Liver (tissue), 9 donors: Measurements from ENCODE around the gene SHC3. TPM values are rescaled to one million over a fixed set of nuclear protein-coding genes. Genes with fewer than 3 reads are reported as not detected.

Experiments used
- DNase-seq: peaks from one replicate; pipeline ENCODE4 v3.0.0-alpha.2; 2017; ENCODE audit warnings: low spot score
- H3K27ac ChIP-seq, 2 donors: one replicate each; pipeline ENCODE4 v1.7.0; 2013; ENCODE audit warnings: inconsistent platforms in 2 of 2, low read length in 2 of 2, control low read depth in 1 of 2, low read depth in 1 of 2, mild to moderate bottlenecking in 1 of 2
- H3K27me3 ChIP-seq, 4 donors: one replicate each; pipeline versions ENCODE4 v1.6.1 to v1.7.0; 2013; ENCODE audit warnings: low read length in 3 of 4, inconsistent platforms in 1 of 4, mild to moderate bottlenecking in 1 of 4, moderate library complexity in 1 of 4; ENCODE audit not compliant: control insufficient read depth in 4 of 4, insufficient read depth in 4 of 4
- H3K36me3 ChIP-seq, 4 donors: one replicate each; pipeline versions ENCODE4 v1.6.1 to v1.7.0; 2013; ENCODE audit warnings: low read length in 3 of 4, mild to moderate bottlenecking in 3 of 4, low read depth in 1 of 4, moderate library complexity in 1 of 4; ENCODE audit not compliant: control insufficient read depth in 4 of 4, insufficient read depth in 3 of 4
- H3K4me1 ChIP-seq, 4 donors: one replicate each; pipeline versions ENCODE4 v1.6.1 to v1.7.0; 2013; ENCODE audit warnings: low read length in 3 of 4, mild to moderate bottlenecking in 3 of 4, moderate library complexity in 1 of 4; ENCODE audit not compliant: control insufficient read depth in 4 of 4, insufficient read depth in 4 of 4
- H3K4me3 ChIP-seq, 3 donors: one replicate each; pipeline versions ENCODE4 v1.6.1 to v1.7.0; 2013; ENCODE audit warnings: low read length in 3 of 3, control low read depth in 1 of 3, low read depth in 1 of 3, mild to moderate bottlenecking in 1 of 3
- H3K9ac ChIP-seq, 2 donors: one replicate each; pipeline ENCODE4 v1.7.0; 2013; ENCODE audit warnings: low read length in 2 of 2, mild to moderate bottlenecking in 2 of 2, moderate library complexity in 2 of 2, control low read depth in 1 of 2, low read depth in 1 of 2
- H3K9me3 ChIP-seq, 4 donors: one replicate each; pipeline versions ENCODE4 v1.6.1 to v1.7.0; 2013; ENCODE audit warnings: low read length in 3 of 4; ENCODE audit not compliant: control insufficient read depth in 4 of 4
- EGR1 ChIP-seq, 2 donors: IDR thresholded peaks; 2 replicates each; pipeline ENCODE4 v1.6.1; 2016 to 2018; ENCODE audit warnings: antibody characterized with exemption in 2 of 2, low read depth in 2 of 2
- FOXA1 ChIP-seq: IDR thresholded peaks from 2 replicates; pipeline ENCODE4 v1.6.1; 2016; ENCODE audit warnings: antibody characterized with exemption
- FOXA2 ChIP-seq: IDR thresholded peaks from 2 replicates; pipeline ENCODE4 v1.6.1; 2016; ENCODE audit warnings: antibody characterized with exemption
- GABPA ChIP-seq, 2 donors: IDR thresholded peaks in 1 of 2; conservative IDR thresholded peaks in 1 of 2; 2 replicates each; pipeline ENCODE4 v1.6.1; 2016; ENCODE audit warnings: antibody characterized with exemption in 2 of 2, mild to moderate bottlenecking in 1 of 2, moderate library complexity in 1 of 2
- HNF4A ChIP-seq, 2 donors: conservative IDR thresholded peaks; 2 replicates each; pipeline ENCODE4 v1.6.1; 2016; ENCODE audit warnings: antibody characterized with exemption in 2 of 2, mild to moderate bottlenecking in 2 of 2
- HNF4G ChIP-seq: IDR thresholded peaks from 2 replicates; pipeline ENCODE4 v1.6.1; 2016; ENCODE audit warnings: antibody characterized with exemption
- JUND ChIP-seq, 2 donors: IDR thresholded peaks; 2 replicates each; pipeline ENCODE4 v1.6.1; 2016; ENCODE audit warnings: antibody characterized with exemption in 2 of 2
- NR2F2 ChIP-seq: IDR thresholded peaks from 2 replicates; pipeline ENCODE4 v1.6.1; 2016; ENCODE audit warnings: antibody characterized with exemption
- RAD21 ChIP-seq, 2 donors: IDR thresholded peaks; 2 replicates each; pipeline ENCODE4 v1.6.1; 2016; ENCODE audit warnings: antibody characterized with exemption in 2 of 2, mild to moderate bottlenecking in 2 of 2
- RXRA ChIP-seq, 2 donors: IDR thresholded peaks; 2 replicates each; pipeline ENCODE4 v1.6.1; 2017 to 2018; ENCODE audit warnings: antibody characterized with exemption in 2 of 2, mild to moderate bottlenecking in 1 of 2
- SP1 ChIP-seq: IDR thresholded peaks from 2 replicates; pipeline ENCODE4 v1.6.1; 2018; ENCODE audit warnings: antibody characterized with exemption, mild to moderate bottlenecking
- TAF1 ChIP-seq: conservative IDR thresholded peaks from 2 replicates; pipeline ENCODE4 v1.6.1; 2016; ENCODE audit warnings: antibody characterized with exemption, mild to moderate bottlenecking
- YY1 ChIP-seq: IDR thresholded peaks from 2 replicates; pipeline ENCODE4 v1.6.1; 2016; ENCODE audit warnings: antibody characterized with exemption, mild to moderate bottlenecking
- WGBS: extraction: QIAGEN DNeasy Blood & Tissue Kit; methylation state at CpG from one replicate; pipeline ENCODE4 v1.1.7; 2013; 5-methylcytosine and 5-hydroxymethylcytosine counted together
- polyA plus RNA-seq, 2 donors: library from polyadenylated mRNA; stranded (reverse) in 1 of 2; unstranded in 1 of 2; fragments of 200-250 nt in 1 of 2; fragments of >200 nt in 1 of 2; fragmentation: Nextera tagmentation in 1 of 2; extraction: Ambion mirVana in 1 of 2; gene quantifications; one replicate each; pipeline versions ENCODE4 v1.2.1 to v1.2.3, GENCODE V29; 2013 to 2015
- total RNA-seq, 2 donors: library from RNA; depleted of rRNA; stranded (reverse); fragments of >200 nt; gene quantifications; one replicate each; pipeline ENCODE4 v1.2.3, GENCODE V29; 2014
- TF ChIP-seq, protein P1 (sequence below): IDR thresholded peaks from 2 replicates; pipeline ENCODE4 v1.6.1; 2016; ENCODE audit warnings: antibody characterized with exemption
- TF ChIP-seq, protein P2 (sequence below): IDR thresholded peaks from 2 replicates; pipeline ENCODE4 v1.6.1; 2016; ENCODE audit warnings: antibody characterized with exemption
- TF ChIP-seq, protein P3 (sequence below): fragments of 150-350 bp; IDR thresholded peaks from 2 replicates; pipeline ENCODE4 v1.5.1; 2017; ENCODE audit warnings: improper control_type of control experiment, low read depth, low read length; ENCODE audit not compliant: missing input control
- TF ChIP-seq, protein P4 (sequence below): IDR thresholded peaks from 2 replicates; pipeline ENCODE4 v1.6.1; 2016; ENCODE audit warnings: antibody characterized with exemption
- TF ChIP-seq, protein P5 (sequence below): IDR thresholded peaks from 2 replicates; pipeline ENCODE4 v1.6.1; 2016; ENCODE audit warnings: antibody characterized with exemption, mild to moderate bottlenecking
- donor health status: healthy.
- donor health status: healthy.
- donor health status: healthy.
- donor health status: healthy.
- donor health status: healthy.

Gene SHC3
- total and polyA plus RNA-seq, 4 donors, result 0.03 to 0.08 (median 0.04) TPM

DNA sequence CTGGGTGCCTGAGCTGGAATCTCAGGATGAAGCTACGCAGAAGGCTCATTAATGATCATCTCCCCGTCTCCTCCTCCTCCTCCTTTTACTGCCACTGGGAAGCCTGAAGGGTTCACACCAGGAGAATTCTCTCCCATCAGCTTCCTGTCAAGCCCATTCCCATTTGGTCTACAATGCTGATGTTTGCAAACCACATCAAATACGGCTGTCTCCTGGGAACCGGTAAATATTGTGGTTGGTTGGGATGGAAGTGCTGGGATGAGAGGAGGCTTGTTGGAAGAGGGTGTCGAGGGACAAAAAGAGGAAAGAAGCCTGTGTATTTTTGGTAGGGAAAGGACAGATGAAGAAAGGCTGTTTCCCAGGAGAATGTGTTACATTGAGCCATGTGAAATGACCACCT, 200.6 kb downstream of the SHC3 start:
- H3K4me1 ChIP-seq, result peaks cover 0 to 1% (median 0%) of the 10 kb centered on the region in 4 donors
- no peaks in the 10 kb centered on the region for H3K36me3 ChIP-seq
- 72% methylated on average over 5 of the region's 5 CpGs for WGBS
- peaks cover under 1 to 4% (median 2%) of the 10 kb centered on the region in 4 donors for H3K9me3 ChIP-seq
- H3K27me3 ChIP-seq, result no peaks in the 10 kb centered on the region
- no peak overlapping the region for H3K9ac ChIP-seq
- DNase-seq, result no peak
- TF ChIP-seq NR2F2 (no peak), GABPA (IDR thresholded peaks at IDR 0.05 in 1 of 2, conservative IDR thresholded peaks at IDR 0.05 in 1 of 2) (no peak), YY1 (no peak), RAD21 (IDR thresholded peaks at IDR 0.05) (no peak), FOXA1 (no peak), RXRA (IDR thresholded peaks at IDR 0.05) (no peak), HNF4G (no peak), JUND (IDR thresholded peaks at IDR 0.05) (no peak), SP1 (no peak), TAF1 (no peak), FOXA2 (no peak), EGR1 (IDR thresholded peaks at IDR 0.05; ENCODE audit: low read depth in 2 of 2) (no peak), HNF4A (conservative IDR thresholded peaks at IDR 0.05) (no peak)
- TF ChIP-seq, protein P1, sequence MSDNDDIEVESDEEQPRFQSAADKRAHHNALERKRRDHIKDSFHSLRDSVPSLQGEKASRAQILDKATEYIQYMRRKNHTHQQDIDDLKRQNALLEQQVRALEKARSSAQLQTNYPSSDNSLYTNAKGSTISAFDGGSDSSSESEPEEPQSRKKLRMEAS, result no peak
- TF ChIP-seq, protein P2, sequence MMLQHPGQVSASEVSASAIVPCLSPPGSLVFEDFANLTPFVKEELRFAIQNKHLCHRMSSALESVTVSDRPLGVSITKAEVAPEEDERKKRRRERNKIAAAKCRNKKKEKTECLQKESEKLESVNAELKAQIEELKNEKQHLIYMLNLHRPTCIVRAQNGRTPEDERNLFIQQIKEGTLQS, result no peak
- TF ChIP-seq, protein P3, sequence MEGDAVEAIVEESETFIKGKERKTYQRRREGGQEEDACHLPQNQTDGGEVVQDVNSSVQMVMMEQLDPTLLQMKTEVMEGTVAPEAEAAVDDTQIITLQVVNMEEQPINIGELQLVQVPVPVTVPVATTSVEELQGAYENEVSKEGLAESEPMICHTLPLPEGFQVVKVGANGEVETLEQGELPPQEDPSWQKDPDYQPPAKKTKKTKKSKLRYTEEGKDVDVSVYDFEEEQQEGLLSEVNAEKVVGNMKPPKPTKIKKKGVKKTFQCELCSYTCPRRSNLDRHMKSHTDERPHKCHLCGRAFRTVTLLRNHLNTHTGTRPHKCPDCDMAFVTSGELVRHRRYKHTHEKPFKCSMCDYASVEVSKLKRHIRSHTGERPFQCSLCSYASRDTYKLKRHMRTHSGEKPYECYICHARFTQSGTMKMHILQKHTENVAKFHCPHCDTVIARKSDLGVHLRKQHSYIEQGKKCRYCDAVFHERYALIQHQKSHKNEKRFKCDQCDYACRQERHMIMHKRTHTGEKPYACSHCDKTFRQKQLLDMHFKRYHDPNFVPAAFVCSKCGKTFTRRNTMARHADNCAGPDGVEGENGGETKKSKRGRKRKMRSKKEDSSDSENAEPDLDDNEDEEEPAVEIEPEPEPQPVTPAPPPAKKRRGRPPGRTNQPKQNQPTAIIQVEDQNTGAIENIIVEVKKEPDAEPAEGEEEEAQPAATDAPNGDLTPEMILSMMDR, result no peak
- TF ChIP-seq, protein P4, sequence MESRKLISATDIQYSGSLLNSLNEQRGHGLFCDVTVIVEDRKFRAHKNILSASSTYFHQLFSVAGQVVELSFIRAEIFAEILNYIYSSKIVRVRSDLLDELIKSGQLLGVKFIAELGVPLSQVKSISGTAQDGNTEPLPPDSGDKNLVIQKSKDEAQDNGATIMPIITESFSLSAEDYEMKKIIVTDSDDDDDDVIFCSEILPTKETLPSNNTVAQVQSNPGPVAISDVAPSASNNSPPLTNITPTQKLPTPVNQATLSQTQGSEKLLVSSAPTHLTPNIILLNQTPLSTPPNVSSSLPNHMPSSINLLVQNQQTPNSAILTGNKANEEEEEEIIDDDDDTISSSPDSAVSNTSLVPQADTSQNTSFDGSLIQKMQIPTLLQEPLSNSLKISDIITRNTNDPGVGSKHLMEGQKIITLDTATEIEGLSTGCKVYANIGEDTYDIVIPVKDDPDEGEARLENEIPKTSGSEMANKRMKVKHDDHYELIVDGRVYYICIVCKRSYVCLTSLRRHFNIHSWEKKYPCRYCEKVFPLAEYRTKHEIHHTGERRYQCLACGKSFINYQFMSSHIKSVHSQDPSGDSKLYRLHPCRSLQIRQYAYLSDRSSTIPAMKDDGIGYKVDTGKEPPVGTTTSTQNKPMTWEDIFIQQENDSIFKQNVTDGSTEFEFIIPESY, result no peak
- TF ChIP-seq, protein P5, sequence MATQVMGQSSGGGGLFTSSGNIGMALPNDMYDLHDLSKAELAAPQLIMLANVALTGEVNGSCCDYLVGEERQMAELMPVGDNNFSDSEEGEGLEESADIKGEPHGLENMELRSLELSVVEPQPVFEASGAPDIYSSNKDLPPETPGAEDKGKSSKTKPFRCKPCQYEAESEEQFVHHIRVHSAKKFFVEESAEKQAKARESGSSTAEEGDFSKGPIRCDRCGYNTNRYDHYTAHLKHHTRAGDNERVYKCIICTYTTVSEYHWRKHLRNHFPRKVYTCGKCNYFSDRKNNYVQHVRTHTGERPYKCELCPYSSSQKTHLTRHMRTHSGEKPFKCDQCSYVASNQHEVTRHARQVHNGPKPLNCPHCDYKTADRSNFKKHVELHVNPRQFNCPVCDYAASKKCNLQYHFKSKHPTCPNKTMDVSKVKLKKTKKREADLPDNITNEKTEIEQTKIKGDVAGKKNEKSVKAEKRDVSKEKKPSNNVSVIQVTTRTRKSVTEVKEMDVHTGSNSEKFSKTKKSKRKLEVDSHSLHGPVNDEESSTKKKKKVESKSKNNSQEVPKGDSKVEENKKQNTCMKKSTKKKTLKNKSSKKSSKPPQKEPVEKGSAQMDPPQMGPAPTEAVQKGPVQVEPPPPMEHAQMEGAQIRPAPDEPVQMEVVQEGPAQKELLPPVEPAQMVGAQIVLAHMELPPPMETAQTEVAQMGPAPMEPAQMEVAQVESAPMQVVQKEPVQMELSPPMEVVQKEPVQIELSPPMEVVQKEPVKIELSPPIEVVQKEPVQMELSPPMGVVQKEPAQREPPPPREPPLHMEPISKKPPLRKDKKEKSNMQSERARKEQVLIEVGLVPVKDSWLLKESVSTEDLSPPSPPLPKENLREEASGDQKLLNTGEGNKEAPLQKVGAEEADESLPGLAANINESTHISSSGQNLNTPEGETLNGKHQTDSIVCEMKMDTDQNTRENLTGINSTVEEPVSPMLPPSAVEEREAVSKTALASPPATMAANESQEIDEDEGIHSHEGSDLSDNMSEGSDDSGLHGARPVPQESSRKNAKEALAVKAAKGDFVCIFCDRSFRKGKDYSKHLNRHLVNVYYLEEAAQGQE, result no peak
- no peak overlapping the region for H3K4me3 ChIP-seq
- H3K27ac ChIP-seq, result no peak overlapping the region
